ENCODE data around the gene CHAT. TPM values are rescaled to one million over a fixed set of nuclear protein-coding genes. Genes with fewer than 3 reads are reported as not detected.

CHAT gene
- total RNA-seq, 4 donors from 2014 or later, result not detected

DNA sequence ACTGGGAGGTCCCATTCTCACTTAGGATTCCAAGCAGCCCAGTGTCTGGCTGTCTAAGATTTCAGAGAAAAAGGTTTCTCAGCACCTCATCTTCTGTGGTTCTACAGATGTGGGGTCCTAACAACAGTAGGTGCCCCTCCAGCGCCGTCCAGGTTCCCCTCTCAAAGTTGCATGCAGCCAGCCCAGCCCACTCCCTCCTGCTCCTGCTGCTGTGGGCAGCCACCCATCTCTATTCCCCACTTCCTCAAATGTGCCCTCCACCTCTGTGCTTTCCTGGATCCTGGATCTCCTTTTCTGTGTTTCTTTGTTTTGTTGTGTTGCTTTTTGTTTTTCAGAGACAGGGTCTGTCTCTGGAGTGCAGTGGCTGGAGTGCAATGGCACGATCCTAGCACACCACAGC lies 17.0 kb upstream of the CHAT start:
- intact Hi-C loops (cut with DNase I; ENCODE audit: low total_unique reads), result no loop called here
- Histone ChIP-seq H3K27me3 (no peaks in the 10 kb centered on the region), H3K4me1 (no peaks in the 10 kb centered on the region), H3K36me3 (no peaks in the 10 kb centered on the region), H3K27ac (no peak overlapping the region), H3K9me3 (no peaks in the 10 kb centered on the region), H3K4me3 (no peak overlapping the region)
- TF ChIP-seq, protein P1, sequence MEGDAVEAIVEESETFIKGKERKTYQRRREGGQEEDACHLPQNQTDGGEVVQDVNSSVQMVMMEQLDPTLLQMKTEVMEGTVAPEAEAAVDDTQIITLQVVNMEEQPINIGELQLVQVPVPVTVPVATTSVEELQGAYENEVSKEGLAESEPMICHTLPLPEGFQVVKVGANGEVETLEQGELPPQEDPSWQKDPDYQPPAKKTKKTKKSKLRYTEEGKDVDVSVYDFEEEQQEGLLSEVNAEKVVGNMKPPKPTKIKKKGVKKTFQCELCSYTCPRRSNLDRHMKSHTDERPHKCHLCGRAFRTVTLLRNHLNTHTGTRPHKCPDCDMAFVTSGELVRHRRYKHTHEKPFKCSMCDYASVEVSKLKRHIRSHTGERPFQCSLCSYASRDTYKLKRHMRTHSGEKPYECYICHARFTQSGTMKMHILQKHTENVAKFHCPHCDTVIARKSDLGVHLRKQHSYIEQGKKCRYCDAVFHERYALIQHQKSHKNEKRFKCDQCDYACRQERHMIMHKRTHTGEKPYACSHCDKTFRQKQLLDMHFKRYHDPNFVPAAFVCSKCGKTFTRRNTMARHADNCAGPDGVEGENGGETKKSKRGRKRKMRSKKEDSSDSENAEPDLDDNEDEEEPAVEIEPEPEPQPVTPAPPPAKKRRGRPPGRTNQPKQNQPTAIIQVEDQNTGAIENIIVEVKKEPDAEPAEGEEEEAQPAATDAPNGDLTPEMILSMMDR (IDR thresholded peaks at IDR 0.05), result no peak
- no peak for TF ChIP-seq POLR2A (IDR thresholded peaks at IDR 0.05)
- no peak for DNase-seq

DNA sequence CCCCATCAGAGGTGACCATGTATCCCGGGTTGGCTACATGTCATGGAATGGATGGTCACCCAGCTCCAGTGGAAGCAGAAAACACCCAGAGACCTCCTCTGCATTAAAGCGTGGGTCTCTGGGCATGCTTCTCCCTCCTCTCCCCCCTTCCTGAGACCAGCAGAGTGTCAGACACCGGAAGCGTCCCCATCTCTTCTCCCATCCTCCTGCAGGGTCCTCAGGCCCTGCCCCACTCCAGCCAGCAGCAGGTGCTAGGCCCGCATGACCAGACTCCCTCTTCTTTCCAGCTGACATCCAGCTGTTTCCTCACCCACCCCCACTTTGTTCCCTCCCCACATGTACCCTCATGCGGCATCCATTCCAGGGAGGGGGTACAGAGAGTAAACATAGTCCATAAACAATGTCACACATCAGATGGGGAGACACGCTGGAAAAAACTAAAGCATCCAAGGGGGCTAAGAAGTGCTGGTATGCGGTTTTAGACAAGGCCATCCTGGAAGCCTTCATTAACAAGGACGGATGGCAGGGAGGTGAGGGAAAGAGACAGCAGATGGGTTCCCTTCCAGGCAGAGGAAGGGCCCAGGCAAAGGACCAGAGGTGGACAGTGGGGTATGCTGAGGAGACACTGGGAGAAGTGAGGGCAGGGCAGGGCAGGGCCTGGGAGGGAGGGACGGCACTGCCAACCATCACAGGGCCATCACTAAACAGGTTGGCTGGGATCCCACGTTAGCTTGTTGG lies 16.2 kb upstream of the CHAT start:
- Histone ChIP-seq H3K27me3 (no peaks in the 10 kb centered on the region), H3K4me1 (no peaks in the 10 kb centered on the region), H3K36me3 (no peaks in the 10 kb centered on the region), H3K9me3 (no peaks in the 10 kb centered on the region), H3K27ac (no peak overlapping the region), H3K4me3 (no peak overlapping the region)
- intact Hi-C loops (cut with DNase I; ENCODE audit: low total_unique reads), result no loop called here
- TF ChIP-seq, protein P1 (IDR thresholded peaks at IDR 0.05), result no peak
- TF ChIP-seq POLR2A (IDR thresholded peaks at IDR 0.05), result no peak
- DNase-seq, result no peak

DNA sequence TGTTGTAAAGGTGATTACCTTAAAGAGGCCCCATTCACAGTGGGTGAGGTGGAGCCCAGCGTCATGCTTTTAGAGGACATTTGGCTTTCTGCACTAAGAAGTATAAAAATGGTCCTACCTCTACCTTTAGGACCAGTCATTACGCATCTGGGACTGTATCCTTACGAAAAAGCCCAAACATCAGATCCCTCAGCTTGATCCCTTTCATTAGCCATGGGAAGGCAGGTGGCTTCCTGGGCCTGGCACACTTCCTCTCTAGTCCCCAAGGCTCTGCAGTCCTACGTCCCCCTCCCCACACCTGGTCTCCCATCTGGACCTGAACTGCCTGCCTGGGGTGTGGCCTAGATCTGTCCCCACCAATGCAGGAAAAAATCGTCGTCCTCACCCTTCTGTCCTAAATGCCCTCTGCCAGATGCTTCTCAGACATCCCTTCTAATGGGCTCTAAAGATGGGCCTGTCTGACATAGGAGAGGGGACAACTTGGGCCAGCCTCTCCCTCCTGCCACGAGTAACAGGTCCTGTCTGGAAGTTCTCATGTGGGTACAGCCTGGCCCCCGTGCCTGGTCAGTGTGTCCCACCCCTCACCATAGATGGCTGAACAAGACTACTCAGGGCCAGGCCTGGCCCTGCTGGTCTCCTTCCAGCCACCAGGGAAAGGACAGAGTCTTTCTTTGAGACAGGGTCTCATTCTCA lies 15.5 kb upstream of the CHAT start:
- no peaks in the 10 kb centered on the region for H3K4me1 ChIP-seq
- no peak for DNase-seq
- no peak overlapping the region for H3K4me3 ChIP-seq
- intact Hi-C loops (cut with DNase I; ENCODE audit: low total_unique reads), result no loop called here
- no peaks in the 10 kb centered on the region for H3K9me3 ChIP-seq
- no peak overlapping the region for H3K27ac ChIP-seq
- no peaks in the 10 kb centered on the region for H3K36me3 ChIP-seq
- TF ChIP-seq POLR2A (IDR thresholded peaks at IDR 0.05), result no peak
- TF ChIP-seq, protein P1 (IDR thresholded peaks at IDR 0.05), result no peak
- H3K27me3 ChIP-seq, result no peaks in the 10 kb centered on the region

DNA sequence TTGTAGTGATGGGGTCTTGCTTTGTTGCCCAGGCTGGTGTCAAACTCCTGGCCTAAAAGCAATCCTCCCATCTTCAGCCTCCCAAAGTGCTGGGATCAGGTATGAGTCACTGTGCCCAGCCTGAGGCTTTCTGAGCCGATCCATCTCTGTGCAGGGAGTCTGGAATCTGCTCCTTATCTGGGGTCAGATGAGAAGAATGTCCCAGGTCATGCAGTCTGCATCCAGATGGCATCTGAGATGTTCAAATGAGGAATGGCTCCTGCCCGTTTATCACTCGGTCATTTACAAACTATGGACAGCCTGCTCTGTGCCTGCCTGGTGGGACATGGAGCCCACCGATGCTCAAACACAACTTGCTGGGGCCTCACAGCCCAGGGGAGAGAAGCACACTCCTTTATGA lies 14.9 kb upstream of the CHAT start:
- H3K4me1 ChIP-seq, result no peaks in the 10 kb centered on the region
- no peak for TF ChIP-seq POLR2A (IDR thresholded peaks at IDR 0.05)
- TF ChIP-seq, protein P1 (IDR thresholded peaks at IDR 0.05), result no peak
- intact Hi-C loops (cut with DNase I; ENCODE audit: low total_unique reads), result no loop called here
- H3K27ac ChIP-seq, result no peak overlapping the region
- H3K9me3 ChIP-seq, result no peaks in the 10 kb centered on the region
- peaks cover 0 to 4% of the 10 kb centered on the region in 2 donors for H3K27me3 ChIP-seq
- no peaks in the 10 kb centered on the region for H3K36me3 ChIP-seq
- DNase-seq, result no peak
- no peak overlapping the region for H3K4me3 ChIP-seq

DNA sequence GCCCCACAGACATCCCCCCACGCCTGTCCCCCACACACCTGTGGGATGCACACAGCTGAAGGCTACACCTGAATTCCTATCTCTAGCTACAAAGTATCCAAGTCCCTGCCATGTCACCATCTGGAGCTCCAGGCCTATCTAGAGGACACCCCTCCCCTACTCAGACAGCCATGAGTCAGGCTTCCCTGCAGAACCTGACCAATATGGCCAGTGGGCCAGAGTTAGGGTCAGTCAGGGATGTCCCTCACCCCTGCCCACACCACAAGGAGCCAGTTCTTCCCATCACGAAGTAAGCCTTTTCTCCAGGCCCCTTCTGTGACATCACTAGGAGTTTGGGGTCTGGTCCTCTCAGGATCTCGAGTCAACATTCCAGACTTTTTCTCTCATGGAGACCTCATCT lies 14.3 kb upstream of the CHAT start:
- DNase-seq, result no peak
- TF ChIP-seq, protein P1 (IDR thresholded peaks at IDR 0.05), result no peak
- TF ChIP-seq POLR2A (IDR thresholded peaks at IDR 0.05), result no peak

More for the DNA sequence above, 14.3 kb upstream of the CHAT start:
- H3K4me3 ChIP-seq, result no peak overlapping the region
- H3K36me3 ChIP-seq, result no peaks in the 10 kb centered on the region
- H3K27me3 ChIP-seq, result peaks cover 0 to 4% of the 10 kb centered on the region in 2 donors
- no peaks in the 10 kb centered on the region for H3K9me3 ChIP-seq
- no peak overlapping the region for H3K27ac ChIP-seq
- intact Hi-C loops (cut with DNase I; ENCODE audit: low total_unique reads), result no loop called here
- no peaks in the 10 kb centered on the region for H3K4me1 ChIP-seq
